GM18861 (cell line): ENCODE measurements around the gene ARID5B.

Experiments
- ATAC-seq: cut with Tn5 transposase; IDR thresholded peaks from one replicate; pipeline ENCODE4 v1.9.1; 2021; ENCODE audit not compliant: unreplicated experiment

The ARID5B gene

GRCh38 chr10:61987951-61988379 lies 86.5 kb downstream of the ARID5B start:
- ATAC-seq: peak; percentile 97

- ATAC-seq: no peak
These were observed 88.7 kb downstream of the ARID5B start for GRCh38 chr10:61989995-61990760.

- no peak for ATAC-seq
These were observed 89.2 kb downstream of the ARID5B start for GRCh38 chr10:61990761-61991135.

DNA sequence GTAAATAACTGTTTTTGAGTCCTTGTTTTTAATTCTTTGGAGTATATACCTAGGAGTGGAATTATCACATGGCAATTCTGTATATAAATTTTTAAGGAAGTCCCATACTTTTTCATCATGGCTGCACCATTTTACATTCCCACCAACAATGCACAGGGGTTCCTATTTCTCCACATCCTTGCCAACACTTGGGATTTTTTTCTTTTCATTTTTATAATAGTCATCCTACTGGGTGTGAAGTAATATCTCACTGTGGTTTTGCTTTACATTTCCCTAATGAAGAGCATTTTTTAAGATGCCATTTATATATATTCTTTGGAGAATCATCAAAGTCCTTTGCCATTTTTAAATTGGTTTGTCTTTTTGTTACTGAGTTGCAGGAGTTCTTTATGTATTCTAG lies 89.7 kb downstream of the ARID5B start:
- no peak for ATAC-seq

DNA sequence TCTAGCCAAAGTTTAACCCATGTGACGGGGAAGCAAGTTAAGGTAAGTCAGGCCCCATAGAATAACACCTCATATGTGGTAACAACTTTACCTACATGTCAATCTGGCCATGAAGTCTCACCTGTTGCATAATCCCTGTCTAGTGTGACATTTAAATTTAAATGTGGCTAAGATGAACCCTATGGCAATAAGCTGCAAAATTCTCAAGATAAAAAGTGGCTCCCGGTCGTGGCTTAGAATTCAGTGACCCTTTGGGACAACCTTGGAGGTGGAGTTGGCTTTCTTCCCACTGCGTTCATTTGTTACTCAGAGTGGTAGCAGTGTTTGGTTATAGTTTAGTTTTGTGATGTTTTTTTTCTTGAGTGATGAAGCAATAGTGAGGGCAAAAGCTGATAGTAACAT lies 90.6 kb downstream of the ARID5B start:
- ATAC-seq: no peak

DNA sequence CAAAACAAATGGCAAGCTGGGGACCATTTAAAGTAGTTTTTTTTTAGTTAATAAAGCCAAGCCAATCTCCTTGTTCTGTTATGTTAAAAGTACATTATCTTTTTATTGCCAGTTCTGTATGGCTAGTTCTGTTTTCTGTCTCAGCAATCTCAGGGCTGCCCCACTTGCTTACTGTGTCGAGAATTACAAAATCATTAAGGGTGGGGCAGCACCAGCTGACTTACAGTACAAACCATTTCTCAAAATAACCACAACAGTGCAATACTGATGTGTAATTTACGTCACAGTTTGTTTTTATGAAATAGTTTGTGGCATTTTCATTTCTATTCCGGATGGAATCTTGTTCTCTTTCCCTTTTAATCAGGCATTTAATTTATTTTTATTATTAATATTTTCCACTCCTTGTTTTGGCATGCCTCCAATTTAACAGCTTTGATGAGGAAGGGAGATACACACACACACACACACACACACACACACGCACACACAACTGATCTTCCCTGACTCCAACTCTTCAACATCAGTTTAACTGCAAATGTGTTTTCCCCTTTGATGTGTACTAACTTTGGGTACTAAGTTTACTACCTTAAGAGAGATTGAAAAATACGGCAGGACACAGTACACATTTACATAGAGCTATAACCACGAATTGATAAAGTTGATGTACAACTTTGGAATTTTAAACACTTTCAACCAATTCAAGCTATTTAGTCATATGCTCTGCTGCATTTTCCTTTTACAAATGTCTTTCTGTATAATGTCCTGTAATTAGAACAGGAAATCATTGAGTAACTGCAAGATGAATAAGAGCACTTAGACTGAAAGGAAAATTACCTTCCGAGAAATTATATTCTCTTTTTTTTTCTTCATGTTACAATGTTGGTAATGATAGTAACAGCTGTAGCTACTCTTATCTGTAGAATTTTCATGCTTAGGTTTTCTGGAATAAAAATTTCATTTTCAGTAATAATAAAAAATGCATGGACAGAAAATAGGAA lies 91.5 kb downstream of the ARID5B start:
- ATAC-seq: peak; percentile 26

- no peak for ATAC-seq
These were observed 92.4 kb downstream of the ARID5B start for GRCh38 chr10:61993711-61994401.

DNA sequence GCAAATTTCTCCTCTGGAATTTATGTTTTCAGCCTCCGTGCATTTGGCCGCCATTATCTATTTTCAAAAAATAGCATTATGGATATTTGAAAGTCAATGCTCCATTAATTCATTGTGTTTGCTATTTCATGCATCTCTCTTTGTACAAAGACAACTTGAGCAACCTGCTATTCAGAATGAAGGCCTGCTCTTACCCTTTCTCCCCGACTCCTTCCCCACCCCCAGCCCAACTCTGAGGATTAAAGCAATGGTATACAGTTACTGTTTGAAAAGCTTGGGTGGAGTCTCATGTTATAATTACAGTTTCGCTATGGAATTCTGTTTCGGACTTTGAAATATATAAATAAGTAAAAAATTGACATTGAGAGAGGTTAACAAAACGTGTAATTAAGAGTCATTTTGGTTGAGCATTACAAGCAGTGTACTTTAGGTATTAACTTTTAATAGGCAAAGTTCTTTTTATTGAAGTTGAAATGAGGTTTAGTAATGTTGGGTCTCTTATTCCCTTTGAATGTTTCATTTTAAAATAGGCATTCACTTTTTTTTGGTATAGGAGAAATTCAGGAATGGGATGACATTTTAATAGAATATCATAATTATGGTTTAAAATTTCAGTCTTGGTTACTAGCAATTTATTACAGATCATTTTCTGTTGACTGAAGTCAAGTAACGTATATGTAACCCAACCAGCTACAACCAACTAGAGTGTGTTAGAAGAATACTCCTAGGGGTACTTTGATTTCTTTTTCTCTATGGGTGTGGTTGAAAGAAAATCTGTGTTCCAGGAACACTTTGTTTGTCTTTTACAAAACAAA lies 93.1 kb downstream of the ARID5B start:
- ATAC-seq: no peak

DNA sequence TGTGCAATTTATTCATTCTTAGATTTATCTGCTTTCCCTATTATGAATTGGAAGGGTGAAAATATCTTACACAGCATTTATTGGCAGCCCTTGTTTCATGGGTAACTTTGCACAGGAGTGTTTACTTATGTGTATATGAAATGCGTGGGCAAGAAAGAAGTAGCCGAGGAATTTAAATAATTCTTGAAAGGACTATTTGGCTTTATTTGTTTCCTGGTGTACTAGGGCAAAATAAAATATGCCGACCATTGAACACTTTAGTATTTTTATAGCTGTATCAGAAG lies 93.7 kb downstream of the ARID5B start:
- ATAC-seq: no peak

DNA sequence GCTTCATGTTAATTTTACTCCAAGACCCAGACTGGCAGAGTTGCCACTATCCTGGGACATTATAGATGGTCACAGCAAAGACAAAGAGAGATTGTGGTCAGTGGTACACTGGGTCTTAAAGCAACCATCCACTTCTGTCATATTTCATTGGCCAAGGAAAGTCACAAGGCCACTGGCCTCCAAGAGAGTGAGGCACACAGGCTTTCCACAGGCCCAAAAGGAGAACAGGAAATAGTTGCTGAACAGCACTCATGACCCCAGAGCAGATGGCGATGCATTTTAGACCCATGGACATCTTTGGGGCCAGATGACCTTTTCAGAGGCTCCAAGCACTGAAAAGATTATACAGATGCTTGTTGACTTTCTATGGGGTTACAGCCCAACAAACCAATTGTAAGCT lies 97.4 kb downstream of the ARID5B start:
- ATAC-seq: no peak

- peak; percentile 68 for ATAC-seq
These were observed 98.6 kb downstream of the ARID5B start for GRCh38 chr10:62000037-62000603.

- ATAC-seq: no peak
These were observed 99.2 kb downstream of the ARID5B start for GRCh38 chr10:62000726-62001125.

DNA sequence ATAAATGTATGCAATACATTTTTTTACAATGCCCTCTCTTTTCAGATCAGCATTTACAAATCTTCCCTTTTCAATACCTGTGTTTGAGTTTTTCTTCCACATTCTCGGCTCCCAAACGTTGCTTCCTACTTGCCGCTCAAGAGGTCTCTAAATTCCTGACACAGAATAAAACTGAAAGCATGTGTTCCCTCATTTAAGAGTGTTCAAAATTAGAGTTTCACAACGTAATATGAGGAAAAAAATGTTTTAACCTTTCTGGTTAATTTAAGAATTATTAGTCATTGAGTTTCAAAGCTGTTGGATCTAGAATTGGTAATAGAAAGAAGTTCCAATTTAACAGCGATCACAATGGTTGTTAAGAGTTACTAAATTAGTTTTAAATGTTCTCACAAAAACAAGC lies 100.4 kb downstream of the ARID5B start:
- no peak for ATAC-seq

GRCh38 chr10:62002753-62003152 lies 101.3 kb downstream of the ARID5B start:
- no peak for ATAC-seq

DNA sequence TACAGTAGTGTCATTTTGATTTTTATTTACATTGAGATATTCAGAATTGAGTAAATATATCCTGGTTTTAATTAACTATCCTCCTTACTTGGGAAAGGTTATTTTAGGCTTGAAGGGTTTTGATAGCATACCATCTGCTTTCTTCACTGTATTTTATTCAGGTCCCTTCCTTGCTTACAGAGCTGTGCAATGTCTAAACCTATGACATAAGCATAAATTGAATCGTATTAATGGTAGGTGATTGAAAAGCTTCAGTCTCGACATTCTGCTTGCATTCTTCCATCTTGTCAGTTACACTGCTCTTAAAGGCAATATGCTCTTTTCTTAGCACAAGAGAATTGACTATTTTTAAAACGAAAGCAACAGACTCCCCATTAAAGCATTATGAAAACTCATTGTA lies 102.5 kb downstream of the ARID5B start:
- ATAC-seq: no peak

GRCh38 chr10:62005281-62005680 lies 103.8 kb downstream of the ARID5B start:
- no peak for ATAC-seq

DNA sequence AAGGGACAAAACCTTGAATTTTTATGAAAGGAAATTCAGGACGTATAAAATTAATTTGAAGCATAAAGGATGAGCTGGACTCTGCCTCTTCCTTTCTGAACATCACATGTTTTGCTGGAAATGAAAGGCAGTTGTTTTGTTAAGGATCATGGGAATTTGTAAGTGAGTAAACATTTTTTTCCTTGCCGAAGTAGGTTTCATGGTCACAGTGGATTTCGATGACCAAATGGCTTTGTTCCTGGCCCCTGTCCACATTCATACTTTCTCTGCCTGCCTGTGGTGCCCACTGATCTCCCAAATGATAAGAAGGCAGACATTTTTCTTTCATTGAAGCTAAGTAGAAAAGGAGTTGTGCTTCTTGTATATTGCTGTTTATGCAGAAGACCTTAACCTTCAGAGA lies 104.2 kb downstream of the ARID5B start:
- ATAC-seq: no peak

DNA sequence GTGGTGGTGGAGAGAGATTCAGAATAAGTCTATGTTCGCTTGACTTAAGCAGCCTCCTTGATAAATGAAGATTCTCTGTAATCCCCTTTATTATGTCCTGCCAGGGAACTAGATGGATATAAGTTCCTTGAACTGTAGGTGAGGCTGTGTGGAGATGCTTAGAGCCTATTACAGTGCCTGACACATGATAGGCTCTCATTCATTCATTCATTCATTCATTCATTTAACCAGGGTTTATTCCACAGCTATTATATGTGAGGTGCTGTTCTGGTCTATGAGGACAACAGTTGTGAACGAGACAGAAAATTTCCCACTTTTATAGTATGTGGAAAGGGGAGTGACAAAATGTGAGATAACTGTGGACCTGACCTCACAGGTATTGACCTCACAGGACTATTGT lies 105.6 kb downstream of the ARID5B start:
- no peak for ATAC-seq

- no peak for ATAC-seq
These were observed 106.7 kb downstream of the ARID5B start for GRCh38 chr10:62008196-62008595.

DNA sequence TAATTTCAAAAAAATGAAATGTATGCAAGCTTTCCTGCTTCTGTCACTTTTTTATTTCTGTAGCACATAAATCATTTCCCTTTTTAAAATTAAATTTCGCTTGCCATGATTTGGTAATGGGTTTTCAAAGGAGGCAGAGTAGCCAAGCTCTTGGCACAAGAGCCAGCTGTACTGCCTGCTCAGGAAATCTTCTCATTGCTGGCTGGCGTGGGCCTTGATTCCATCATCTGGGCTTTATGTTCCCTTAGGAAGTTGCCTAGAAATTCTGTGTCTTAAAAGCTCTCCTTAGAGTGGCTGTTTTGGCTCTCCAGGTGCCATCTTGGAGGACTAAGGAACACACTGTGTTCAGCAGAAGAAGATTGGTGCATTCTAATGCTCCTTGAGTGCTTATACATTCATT lies 107.4 kb downstream of the ARID5B start:
- ATAC-seq: no peak
